Measurements from ENCODE around the gene WFDC2. TPM values are rescaled to one million over a fixed set of nuclear protein-coding genes. Genes with fewer than 3 reads are reported as not detected.
"Not testable (repeated sequence)": the region's sequence is repeated elsewhere in the genome, so short reads cannot be mapped to it uniquely, and the experiment has no call there.

The WFDC2 gene
- total and polyA plus RNA-seq, 2 donors (not counting 3 experiments of a cell fraction or from before 2014, with no cell fraction given): not detected

DNA sequence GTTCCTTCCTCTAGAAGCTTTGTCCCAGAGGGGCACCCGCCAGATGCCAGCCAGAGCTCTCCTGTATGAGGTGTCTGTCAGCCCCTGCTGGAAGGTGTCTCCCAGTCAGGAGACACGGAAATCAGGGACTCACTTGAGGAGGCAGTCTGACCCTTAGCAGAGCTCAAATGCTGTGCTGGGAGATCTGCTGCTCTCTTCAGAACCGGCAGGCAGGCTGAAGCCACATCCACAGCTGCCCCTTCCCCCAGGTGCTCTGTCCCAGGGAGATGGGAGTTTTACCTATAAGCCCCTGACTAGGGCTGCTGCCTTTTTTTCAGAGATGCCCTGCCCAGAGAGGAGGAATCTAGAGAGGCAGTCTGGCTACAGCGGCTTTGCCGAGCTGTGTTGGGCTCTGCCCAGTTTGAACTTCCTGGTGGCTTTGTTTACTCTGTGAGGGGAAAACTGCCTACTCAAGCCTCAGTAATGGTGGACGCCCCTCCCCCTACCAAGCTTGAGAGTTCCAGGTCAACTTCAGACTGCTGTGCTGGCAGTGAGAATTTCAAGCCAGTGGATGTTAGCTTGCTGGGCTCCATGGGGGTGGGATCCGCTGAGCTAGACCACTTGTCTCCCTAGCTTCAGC is 8.1 kb downstream of the WFDC2 start:
- H3K4me1 ChIP-seq (ENCODE audit: control insufficient read depth, extremely low read depth, insufficient read depth, low read length); H3K36me3 ChIP-seq (ENCODE audit: control insufficient read depth in 2 of 2, extremely low read depth in 1 of 2, insufficient read depth in 2 of 2, low read length in 2 of 2); intact Hi-C loops (cut with micrococcal nuclease); dilution Hi-C loops (cut with MboI; ENCODE audit: extremely low pct_ligation_motif_present, low sequenced_read_pairs); H3K27me3 ChIP-seq (ENCODE audit: control insufficient read depth in 2 of 2, insufficient read depth in 2 of 2, low read length in 2 of 2); H3K27ac ChIP-seq (ENCODE audit: insufficient read depth, low read depth, low read length); H3K9me3 ChIP-seq (replicated peaks; ENCODE audit: control insufficient read depth, insufficient read depth, low read length); FAIRE-seq; H3K9me1 ChIP-seq (replicated peaks; ENCODE audit: control insufficient read depth, extremely low read depth, insufficient read depth, low read length); H2AFZ ChIP-seq (ENCODE audit: low read depth, low read length); POLR2A ChIA-PET; H3K79me2 ChIP-seq (ENCODE audit: control insufficient read depth, insufficient read depth, low read length); DNase-seq (ENCODE audit: low read depth, low spot score); BruUV-seq (replicated peaks); H4K20me1 ChIP-seq (replicated peaks; ENCODE audit: control insufficient read depth, extremely low read depth, insufficient read depth, low read length); H3K4me2 ChIP-seq (ENCODE audit: insufficient read depth, low read length); H3K9ac ChIP-seq (replicated peaks; ENCODE audit: extremely low read depth, insufficient read depth, low read length); H3K4me3 ChIP-seq (replicated peaks in 1 of 3; ENCODE audit: insufficient read depth in 1 of 3, low read depth in 1 of 3, low read length in 3 of 3): not testable (repeated sequence)
- CTCF ChIA-PET: interaction anchor here (0.6 to 1.9 kb wide), 2 partner anchors 200 to 294 kb away, joined by 4 to 7 read pairs; no protein-coding TSS in a partner anchor

DNA sequence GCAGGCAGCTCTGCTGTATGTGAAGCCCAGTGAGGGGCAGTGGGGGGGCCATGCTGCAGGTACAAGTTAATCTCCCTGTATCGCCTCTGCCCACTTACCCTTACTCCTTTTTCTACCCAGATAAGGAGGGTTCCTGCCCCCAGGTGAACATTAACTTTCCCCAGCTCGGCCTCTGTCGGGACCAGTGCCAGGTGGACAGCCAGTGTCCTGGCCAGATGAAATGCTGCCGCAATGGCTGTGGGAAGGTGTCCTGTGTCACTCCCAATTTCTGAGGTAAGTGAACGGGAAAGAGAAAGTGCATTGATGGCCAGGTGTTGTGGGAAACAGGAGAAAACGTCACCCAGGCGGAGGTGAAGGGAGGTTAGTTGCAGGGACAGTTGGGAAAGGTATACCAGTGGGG is 10.3 kb downstream of the WFDC2 start:
- Histone ChIP-seq H3K4me3 (replicated peaks in 1 of 3; ENCODE audit: insufficient read depth in 1 of 3, low read depth in 1 of 3, low read length in 3 of 3) (no peak overlapping the region), H3K4me2 (ENCODE audit: insufficient read depth, low read length) (no peak overlapping the region), H2AFZ (ENCODE audit: low read depth, low read length) (no peak overlapping the region), H3K9me1 (replicated peaks; ENCODE audit: control insufficient read depth, extremely low read depth, insufficient read depth, low read length) (no peaks in the 10 kb centered on the region), H3K36me3 (ENCODE audit: control insufficient read depth in 2 of 2, extremely low read depth in 1 of 2, insufficient read depth in 2 of 2, low read length in 2 of 2) (no peaks in the 10 kb centered on the region), H3K9ac (replicated peaks; ENCODE audit: extremely low read depth, insufficient read depth, low read length) (no peak overlapping the region), H3K27ac (ENCODE audit: insufficient read depth, low read depth, low read length) (no peak overlapping the region), H3K79me2 (ENCODE audit: control insufficient read depth, insufficient read depth, low read length) (no peaks in the 10 kb centered on the region), H3K9me3 (replicated peaks; ENCODE audit: control insufficient read depth, insufficient read depth, low read length) (no peaks in the 10 kb centered on the region), H4K20me1 (replicated peaks; ENCODE audit: control insufficient read depth, extremely low read depth, insufficient read depth, low read length) (no peaks in the 10 kb centered on the region), H3K4me1 (ENCODE audit: control insufficient read depth, extremely low read depth, insufficient read depth, low read length) (no peaks in the 10 kb centered on the region), H3K27me3 (ENCODE audit: control insufficient read depth in 2 of 2, insufficient read depth in 2 of 2, low read length in 2 of 2) (peaks cover 3 to 6% of the 10 kb centered on the region in 2 experiments)
- POLR2A ChIA-PET: no interaction called here
- intact Hi-C loops (cut with micrococcal nuclease) (no loop called here), dilution Hi-C loops (cut with MboI; ENCODE audit: extremely low pct_ligation_motif_present, low sequenced_read_pairs) (no loop called here)
- CTCF ChIA-PET: interaction anchor here (1.7 to 1.9 kb wide), 2 partner anchors 186 to 291 kb away, joined by 3 to 7 read pairs; no protein-coding TSS in a partner anchor
- no peak for TF ChIP-seq GATA2 (IDR thresholded peaks at IDR 0.05; ENCODE audit: insufficient read depth, insufficient read length, low read depth, low read length)
- no peak for TF ChIP-seq POLR2AphosphoS5 (IDR thresholded peaks at IDR 0.05; ENCODE audit: insufficient read depth, low read depth, low read length)
- TF ChIP-seq MYC (IDR thresholded peaks at IDR 0.05; ENCODE audit: low read depth, low read length): no peak
- no peak for TF ChIP-seq JUN (IDR thresholded peaks at IDR 0.05; ENCODE audit: borderline replicate concordance, insufficient read depth, insufficient read length, low read depth)
- TF ChIP-seq EZH2 (IDR thresholded peaks at IDR 0.05; ENCODE audit: borderline replicate concordance, low read depth, low read length, severe bottlenecking): no peak
- TF ChIP-seq POLR2A (IDR thresholded peaks at IDR 0.05; ENCODE audit: low read depth, low read length): no peak
- TF ChIP-seq FOS (IDR thresholded peaks at IDR 0.05; ENCODE audit: borderline replicate concordance, insufficient read depth, low read length): no peak
- TF ChIP-seq, protein P1, sequence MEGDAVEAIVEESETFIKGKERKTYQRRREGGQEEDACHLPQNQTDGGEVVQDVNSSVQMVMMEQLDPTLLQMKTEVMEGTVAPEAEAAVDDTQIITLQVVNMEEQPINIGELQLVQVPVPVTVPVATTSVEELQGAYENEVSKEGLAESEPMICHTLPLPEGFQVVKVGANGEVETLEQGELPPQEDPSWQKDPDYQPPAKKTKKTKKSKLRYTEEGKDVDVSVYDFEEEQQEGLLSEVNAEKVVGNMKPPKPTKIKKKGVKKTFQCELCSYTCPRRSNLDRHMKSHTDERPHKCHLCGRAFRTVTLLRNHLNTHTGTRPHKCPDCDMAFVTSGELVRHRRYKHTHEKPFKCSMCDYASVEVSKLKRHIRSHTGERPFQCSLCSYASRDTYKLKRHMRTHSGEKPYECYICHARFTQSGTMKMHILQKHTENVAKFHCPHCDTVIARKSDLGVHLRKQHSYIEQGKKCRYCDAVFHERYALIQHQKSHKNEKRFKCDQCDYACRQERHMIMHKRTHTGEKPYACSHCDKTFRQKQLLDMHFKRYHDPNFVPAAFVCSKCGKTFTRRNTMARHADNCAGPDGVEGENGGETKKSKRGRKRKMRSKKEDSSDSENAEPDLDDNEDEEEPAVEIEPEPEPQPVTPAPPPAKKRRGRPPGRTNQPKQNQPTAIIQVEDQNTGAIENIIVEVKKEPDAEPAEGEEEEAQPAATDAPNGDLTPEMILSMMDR (IDR thresholded peaks at IDR 0.05; ENCODE audit: extremely low read depth in 1 of 2, insufficient read depth in 1 of 2, low read depth in 1 of 2, low read length in 2 of 2): no peak
- TF ChIP-seq, protein P2, sequence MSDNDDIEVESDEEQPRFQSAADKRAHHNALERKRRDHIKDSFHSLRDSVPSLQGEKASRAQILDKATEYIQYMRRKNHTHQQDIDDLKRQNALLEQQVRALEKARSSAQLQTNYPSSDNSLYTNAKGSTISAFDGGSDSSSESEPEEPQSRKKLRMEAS (IDR thresholded peaks at IDR 0.05; ENCODE audit: insufficient read depth, insufficient read length): no peak
- no TSS peak for BruUV-seq (replicated peaks)
- FAIRE-seq: no peak
- DNase-seq (ENCODE audit: low read depth, low spot score): no peak

Measured in endothelial cell of umbilical vein (primary cell).